Inferior parietal cortex (tissue), 1 donor: ENCODE results near the gene RGL1.
"Not testable (repeated sequence)": the region's sequence is repeated elsewhere in the genome, so short reads cannot be mapped to it uniquely, and the experiment has no call there.

Experiments used
- DNase-seq: peaks from one replicate; pipeline ENCODE4 v3.0.0-alpha.2; 2016; ENCODE audit errors: extremely low spot score

The RGL1 gene

DNA sequence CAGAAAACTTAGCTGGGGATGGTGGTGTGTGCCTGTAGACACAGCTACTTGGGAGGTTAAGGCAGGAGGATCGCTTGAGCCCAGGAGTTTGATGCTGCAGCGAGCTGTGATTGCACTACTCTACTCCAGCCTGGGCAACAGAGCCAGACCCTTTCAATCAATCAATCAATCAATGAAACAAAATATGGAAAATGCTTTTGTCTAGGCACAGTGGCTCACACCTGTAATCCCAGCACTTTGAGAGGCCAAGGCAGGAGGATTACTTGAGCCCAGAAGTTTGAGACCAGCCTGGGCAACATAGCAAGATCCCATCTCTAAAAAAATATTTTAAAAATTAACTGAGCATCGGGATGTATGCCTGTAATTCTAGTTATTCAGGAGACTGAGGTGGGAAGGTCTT lies 19.0 kb upstream of the RGL1 start:
- not testable (repeated sequence) for DNase-seq

DNA sequence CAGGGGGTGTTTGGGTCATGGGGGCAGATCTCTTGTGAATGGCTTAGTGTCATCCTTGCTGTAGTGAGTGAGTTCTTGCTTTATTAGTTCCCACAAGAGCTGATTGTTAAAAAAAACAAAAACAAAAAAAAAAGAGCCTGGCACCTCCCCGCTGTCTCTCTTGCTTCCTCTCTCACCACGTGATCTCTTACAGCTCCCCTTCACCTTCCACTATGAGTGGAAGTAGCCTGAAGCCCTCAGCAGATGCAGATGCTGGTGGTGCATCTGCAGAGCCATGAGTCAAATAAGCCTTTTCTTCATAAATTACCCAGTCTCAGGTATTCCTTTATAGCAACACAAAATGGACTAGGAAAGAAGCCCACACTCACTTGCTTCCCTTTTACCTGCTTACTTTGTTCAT lies 17.2 kb upstream of the RGL1 start:
- no peak for DNase-seq

DNA sequence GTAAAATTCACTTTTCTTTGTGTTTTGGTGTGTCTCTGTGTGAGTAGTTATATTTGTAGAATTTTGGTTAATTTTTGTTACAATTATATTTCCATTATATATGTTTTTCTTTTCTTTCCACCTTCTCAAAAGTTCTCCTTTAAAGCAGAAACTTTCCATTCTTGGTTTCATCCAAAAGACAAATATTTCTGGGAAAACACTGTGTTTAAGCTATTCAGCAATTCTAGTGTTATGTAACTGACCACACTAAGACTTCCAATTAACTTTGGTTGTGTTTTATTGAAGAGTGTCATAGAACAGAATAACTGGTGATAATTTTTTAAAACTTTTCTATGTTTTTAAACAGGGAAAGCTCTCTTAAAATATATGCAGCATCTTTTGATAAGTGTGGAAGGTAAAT lies 13.6 kb upstream of the RGL1 start:
- DNase-seq = no peak

DNA sequence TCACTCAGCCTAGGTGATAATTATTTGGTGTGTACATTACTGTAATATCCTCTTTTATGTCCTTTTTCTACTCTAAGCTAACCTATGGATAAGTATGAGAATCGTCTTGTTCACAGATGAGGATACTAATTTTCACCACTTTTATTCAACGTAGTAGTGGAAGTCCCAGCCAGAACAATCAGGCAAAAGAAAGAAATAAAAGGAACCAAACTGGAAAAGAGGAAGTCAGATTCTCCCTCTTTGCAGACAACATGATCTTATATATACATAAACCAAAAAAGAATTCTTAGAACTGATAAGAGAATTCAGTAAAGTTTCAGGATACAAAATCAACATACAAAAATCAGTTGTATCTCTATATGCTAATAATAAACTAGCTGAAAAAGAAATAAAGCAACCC lies 12.6 kb upstream of the RGL1 start:
- DNase-seq = no peak

DNA sequence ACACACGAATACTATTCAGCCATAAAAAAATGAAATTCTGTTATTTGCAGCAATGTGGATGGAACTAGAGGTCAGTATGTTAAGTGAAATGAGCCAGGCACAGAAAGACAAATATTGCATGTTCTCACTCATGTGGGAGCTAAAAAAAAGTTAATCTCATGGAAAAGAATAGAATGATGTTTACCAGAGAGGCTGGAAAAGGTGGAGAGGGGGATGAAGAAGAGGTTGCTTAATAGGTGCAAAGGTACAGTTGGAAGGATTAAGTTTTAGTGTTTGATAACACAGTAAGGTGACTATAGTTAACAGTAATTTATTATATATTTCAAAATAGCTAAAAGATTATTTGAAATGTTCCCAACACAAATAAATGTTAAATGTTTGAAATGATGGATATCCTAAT lies 10.8 kb upstream of the RGL1 start:
- DNase-seq = no peak

DNA sequence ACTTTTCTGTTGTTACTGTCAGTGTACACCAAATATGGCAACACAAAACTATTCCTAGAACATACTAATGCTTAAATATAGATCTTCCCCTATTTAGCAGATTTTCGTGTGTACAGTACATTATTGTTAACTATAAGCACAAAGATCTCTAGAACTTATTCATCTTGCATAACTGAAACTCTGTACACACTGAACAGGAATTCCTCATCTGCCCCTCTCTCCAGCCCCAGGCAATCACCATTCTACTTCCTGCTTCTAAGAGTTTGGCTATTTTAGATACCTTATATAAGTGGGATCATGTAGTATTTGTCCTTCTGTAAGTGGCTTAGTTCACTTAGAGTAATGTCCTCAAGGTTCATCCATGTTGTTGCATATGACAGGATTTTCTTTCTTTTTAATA lies 4.5 kb upstream of the RGL1 start:
- no peak for DNase-seq

DNA sequence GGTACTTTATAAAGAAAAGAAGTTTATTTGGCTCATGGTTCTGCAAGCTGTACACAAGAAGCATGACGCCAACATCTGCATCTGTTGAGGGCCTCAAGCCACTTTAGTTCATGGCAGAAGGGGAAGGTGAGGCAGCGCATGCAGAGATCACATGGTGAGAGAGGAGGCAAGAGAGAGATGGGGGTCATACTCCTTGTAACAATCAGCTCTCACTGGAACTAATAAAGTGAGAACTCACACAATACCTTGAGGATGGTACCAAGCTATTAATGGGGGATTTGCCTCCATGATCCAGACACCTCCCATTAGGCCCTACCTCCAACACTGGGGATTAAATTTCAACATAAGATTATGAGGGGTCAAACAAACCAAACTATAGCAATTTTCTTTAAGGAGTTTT lies 3.3 kb upstream of the RGL1 start:
- DNase-seq = no peak

DNA sequence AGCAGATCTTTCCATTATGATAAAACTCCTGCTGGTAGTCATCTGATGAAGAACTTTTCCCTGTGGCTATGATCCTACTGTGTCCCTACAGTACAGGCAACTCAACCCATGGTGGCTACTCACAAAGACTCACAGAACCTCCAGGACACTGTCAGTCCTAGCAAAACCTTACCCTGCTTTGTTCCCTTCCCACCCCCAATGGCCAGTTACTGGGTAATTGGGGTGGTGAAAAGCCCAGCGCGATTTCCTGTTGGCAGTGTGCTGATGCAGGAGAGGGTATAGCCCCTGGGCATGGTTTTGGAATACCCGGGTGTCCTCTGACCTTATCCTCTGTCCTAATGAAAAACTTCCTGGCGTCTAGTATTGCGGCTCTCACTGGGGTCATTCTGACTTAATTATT lies 533 bp upstream of the RGL1 start:
- DNase-seq = no peak

DNA sequence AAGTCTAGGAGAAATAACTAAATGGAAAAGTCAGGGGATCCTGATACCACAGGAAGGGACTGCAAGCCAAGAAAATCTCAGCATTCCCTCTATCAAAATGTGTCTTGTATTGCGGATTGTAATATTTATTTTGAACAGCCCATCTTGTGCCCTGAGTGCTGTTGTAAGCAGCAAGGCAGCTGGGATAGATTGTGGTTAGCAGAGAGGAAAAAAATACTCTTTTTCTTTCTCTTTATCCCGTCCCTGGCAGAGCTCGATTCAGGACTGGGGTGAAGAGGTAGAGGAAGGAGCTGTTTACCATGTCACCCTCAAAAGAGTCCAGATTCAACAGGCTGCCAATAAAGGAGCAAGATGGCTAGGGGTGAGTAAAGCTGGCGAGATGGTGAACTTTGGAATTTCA lies 1.2 kb downstream of the RGL1 start:
- no peak for DNase-seq

DNA sequence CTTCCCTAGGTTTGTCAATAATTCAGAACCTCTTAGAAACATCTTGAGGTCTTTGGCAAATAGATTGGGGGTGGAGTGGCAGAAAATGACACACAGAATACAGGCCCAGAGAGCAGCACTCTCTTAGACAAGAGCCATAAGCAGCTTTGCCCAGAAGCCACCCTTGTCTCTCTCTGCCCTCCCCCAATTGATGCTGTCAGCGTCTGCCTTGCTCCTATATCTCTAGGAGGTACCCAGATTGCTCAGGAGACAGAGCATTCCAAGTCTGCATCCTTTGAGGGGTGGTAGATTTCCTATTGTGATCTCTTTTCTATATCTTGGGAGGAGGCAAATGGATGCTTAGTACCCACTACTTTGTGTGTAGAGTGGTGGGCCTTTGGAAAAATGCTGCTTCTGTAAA lies 1.8 kb downstream of the RGL1 start:
- DNase-seq = no peak

DNA sequence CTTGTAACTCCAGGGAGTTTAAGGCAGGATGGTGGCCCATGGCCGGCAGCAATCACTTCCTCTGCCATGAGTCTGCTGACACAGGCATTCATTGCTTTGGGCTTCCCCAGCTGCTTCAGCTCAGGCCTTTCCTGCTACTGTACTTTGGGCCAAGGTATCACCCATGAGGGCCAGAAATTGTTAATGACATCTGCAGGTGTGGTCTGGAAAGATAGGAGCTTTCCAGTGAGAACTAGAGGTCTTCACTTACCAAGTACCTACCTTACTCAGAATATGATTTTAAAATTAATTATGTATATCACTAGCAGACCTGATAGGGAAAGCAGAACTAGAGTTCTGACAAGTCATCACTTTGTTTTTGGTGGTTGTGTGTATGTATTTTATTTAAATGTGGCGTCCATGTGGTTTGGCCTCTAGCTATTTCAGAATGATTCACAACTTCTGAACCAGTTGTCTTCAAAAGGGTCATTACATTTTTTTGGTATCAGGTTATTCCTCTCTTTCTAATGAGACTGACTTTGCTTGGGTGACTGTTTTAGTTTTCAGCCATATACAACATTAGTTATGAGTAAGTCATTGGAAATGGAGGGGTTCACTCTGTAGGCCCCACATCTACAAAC lies 2.7 kb downstream of the RGL1 start:
- DNase-seq = no peak

DNA sequence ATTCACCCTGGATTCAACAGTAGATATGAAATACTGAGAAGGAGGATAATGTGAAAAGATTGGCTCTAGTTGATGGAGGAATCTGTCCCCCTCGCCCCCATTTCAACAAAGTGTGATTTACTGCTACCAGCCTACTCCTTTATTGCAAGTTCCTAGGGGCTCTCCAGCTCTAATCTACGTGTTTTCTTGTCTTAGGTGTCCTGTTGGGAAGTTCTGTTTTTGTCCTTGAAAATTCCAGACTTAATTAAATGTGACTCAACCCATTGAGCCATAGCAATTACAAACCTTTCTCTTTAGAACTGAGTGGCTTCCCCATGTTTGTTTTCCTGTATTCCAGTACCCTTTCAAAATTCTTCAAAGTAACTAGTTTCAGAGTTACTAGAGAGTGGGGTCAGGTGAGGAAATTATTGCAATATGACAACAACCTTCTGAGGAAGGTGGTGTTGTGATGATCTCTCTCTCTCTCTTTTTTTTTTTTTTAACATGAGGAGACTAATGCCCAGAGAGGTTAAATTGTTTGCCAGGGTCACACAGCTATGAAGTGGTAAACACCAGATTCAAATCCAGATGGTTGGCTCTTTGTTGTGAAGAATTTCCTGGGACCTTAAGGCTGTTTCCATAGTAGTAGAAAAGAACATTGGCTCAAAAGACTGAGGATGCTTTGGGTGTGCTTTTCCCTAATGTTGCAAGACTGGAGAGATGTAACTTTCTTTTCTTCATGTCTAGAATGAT lies 3.5 kb downstream of the RGL1 start:
- DNase-seq = no peak

DNA sequence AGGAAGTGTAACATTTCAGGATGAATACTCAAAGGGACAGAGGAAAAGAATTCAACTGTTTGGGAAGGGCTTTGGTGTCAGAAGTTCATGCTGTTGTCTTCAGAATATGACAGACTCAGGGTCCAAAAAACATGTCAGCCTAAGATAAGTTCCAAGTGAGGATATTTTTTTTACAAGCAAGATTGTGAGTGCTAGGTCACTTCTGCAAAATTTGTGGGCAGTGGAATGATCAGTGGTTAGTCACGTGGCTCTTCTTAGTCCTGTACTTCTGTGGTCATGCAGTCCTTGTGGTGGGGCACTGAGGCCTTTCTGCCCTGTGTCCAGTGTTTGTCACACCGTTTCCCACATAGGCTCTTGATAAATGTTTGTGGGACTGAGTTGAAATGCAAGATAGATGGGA lies 5.2 kb downstream of the RGL1 start:
- DNase-seq = no peak

DNA sequence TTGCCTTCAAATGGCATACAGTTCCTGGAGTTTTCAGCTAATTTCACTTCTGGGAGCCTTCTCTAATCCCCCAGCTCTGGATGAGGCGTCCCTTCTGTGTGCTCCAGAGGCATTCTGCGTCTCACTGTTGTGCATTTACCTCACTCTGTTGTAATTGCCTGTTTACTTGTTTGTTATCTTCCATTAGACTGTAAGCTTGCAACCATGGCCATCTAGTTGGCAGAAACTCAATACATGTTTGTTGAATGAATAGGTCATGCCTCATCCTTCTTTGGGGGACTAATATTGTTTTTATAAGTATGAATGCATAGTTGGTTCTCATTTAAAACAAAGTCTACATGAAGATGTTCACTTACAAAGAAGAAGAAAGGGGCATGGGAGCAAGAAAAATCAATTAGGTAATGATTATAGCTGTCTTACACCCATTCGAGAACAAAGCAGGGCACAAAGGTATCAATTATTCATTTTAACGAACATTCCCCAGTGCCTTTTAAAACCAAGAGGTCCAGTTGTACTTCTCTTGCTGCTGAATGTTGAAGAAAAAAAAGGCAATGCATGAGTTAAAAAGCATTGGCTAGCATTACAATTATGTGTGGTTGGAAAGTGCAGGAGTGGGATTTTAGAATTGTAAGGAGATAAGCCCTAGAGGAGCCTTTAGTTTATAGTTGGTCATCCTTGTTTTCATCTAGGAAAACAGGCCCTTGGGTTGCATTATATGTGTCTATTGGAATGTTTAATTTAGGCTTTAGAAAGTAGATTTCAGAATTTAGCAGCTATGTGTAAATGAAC lies 6.0 kb downstream of the RGL1 start:
- no peak for DNase-seq

DNA sequence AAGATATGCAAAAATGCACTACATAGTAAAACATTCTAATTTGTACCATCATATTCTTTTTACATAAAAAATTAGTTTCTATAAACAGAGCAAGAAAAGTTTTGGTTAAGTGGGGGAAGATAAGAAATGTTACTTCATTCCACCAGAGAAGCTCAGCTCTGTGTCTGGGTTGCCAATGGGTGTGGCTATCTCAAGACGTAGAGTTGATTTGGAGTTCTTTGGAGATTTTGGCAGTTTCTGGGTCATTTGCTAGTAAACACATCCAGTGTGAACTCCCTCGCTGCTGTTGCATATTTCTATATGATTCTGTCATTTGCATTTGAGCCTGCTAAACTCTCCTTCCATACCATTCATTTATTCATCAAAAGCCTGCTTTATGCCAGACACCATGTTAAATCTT lies 7.2 kb downstream of the RGL1 start:
- no peak for DNase-seq

DNA sequence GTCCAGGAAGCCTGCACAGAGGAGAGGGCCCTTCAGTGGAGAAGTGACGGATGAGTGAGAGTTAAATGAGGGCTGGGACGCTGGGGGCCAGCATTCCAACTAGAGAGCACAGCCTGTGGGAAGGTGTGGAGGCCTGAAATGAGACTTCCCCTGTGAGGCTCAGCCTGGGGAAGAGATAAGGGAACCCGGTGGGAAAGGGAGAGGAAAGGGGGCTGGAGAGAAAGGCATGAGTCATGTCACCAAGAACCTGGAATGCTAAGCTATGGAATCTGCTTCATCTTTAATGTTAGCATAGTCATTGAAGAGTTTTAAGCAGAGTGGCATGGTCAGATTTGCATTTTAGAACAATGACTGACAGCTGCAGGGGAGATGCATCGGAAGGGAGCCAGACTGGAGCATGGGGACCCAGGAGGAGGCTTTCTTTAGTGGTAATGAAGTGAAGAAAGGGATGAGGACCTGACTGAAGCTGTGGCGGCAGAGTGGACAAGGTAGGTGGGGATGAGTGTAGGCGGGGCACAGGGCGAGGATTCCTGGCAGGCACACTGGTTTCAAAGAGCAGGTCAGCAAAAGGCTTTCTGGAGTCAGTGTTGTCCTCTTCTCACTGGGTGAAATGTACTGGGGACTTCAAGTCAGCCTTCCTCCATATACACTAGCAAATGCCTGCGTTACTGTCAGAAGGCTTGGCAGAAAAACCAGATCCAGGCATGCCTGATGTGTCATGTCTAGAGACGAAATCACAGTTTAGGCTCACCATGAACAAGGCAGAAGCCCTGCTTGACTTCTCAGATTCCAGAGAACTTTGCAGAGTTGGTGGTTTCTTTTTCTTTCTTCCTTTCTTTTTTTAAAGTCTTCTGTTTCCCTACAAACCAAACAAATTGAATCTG lies 8.0 kb downstream of the RGL1 start:
- DNase-seq = no peak

DNA sequence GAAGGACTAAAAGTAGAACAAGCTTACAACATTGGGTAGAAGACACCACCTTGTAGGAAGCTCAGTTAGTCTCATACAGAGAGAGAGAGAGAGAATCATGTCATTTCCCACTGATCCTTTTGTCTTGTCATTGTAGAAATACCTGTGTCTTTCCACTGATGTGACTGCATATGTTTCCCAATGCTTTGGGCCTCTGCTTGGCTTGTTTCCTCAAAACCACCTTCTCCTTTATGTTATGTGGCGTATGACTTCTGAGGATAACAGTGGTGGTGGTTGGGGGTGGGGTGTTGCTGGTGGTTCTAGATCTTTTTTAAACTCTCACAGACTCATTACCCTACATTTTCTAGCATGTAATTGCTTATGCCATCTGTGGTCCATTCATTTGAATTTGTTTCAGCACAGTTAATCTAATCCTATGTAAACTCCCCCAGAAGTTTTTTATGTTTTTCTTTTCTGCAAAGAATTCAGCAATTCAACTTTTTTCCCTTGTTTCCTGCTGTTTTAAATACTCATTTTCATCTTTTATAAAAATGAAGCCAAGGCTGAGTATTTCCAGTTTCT lies 9.3 kb downstream of the RGL1 start:
- no peak for DNase-seq

DNA sequence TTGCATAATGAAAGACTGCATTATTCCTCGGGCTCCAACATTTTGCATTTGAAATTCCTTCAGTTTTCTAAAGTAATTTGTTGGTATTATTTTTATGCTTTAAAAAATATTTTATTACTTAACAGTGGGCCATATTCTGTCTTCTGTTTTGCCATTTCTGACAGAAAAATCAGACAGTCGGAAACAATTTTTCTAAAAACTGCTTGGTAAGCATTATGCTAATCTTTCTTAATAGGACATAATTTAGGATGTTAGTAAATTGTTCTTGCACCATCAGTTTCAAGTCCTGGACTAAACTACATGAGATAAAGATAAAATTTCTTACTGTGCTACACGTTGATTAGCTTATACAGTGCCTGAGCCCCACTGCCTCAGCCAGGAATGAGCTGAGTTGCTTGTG lies 11.2 kb downstream of the RGL1 start:
- DNase-seq = no peak

DNA sequence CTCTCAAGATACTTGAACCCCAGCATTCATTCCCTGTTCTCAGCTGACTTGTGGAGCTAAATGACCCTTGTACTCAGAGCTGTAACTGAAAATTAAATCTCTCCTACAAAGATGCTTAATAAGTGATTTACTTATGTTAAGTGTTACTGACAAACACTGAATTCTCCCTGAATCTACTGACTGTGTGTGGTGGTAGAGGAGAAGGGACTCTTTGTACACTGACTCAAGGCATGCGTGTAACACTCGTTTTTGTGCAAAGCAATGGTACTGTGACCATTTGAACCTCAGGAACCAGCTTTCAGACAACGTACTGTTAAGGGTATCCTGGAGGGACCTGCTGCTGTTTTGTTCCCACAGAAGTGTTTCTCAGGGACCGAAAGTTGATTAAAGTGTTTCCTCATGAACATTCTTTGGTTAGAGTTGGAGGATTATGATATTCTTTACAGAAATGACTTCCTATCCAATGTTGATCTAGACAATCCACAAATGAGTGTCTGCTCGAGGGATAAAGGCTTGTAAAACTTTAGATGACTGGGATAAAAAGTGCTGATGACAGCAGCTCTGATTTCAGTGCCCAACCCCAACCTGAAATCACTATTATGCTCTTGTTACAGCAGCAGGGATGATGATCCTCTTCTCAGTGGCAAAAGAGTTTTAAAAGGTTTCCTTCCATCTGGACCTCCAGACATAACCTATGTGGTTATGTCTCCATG lies 12.8 kb downstream of the RGL1 start:
- DNase-seq = no peak

DNA sequence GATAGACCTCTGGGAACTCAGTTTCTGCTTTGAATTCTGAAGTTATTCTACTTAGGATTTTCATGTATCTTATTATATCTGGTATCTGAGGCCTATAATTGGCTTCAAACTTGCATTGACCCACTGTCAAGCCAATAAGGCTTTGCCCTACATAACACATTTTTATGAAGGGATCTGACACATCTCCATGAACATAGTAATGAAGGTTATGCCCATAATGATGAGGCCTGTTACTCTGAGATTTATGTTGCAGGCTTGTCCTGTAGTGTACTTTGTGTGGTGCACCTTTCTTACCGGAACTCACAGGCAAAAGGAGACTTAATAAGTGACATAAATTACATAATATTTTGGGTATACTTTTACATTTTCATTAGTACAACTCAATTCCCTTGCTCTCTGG lies 14.1 kb downstream of the RGL1 start:
- DNase-seq = no peak

DNA sequence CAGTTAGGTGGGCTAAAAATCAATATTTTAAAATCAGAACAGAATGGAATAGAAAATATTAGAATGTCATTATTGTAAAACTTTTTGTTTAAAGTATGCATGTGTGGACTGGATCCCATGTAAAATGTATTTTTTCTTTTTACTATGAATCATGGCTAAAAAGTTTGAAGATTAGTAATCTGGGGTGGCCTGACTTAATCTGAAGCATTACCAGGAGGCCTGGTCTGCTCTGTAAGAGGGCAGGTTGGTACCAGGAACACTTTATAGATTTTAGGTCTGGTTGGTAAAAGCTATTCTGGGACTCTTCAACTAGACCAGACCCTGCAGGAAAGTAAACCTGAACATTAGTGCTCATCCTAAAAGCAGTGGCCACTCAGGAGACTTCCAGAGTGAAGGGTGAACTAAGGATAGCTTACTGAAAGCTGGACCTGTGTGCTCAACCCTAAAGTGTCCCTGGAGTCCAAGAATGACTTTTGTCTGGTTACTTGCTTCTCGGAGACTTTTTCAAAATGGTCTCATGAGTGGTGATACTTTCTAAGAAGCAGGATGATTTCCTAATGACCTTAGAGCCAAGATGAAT lies 16.5 kb downstream of the RGL1 start:
- no peak for DNase-seq
